Hepatocyte (in vitro differentiated cells): ENCODE data around the gene HES1. TPM values are rescaled to one million over a fixed set of nuclear protein-coding genes. Genes with fewer than 3 reads are reported as not detected.

ENCODE experiments used
- DNase-seq: peaks from one replicate; pipeline ENCODE4 v3.0.0-alpha.2; 2016; ENCODE audit warnings: low spot score
- H2AFZ ChIP-seq: fragments of 200-600 bp; sonication (generic); 2 replicates; pipeline ENCODE4 v1.6.0; 2016; ENCODE audit warnings: antibody characterized with exemption, mild to moderate bottlenecking
- H3K27ac ChIP-seq: fragments of 200-600 bp; sonication (generic); 2 replicates; pipeline ENCODE4 v1.5.1; 2016; ENCODE audit warnings: mild to moderate bottlenecking
- H3K27me3 ChIP-seq: fragments of 200-600 bp; sonication (generic); 2 replicates; pipeline ENCODE4 v1.6.1; 2016
- H3K36me3 ChIP-seq: fragments of 200-600 bp; sonication (generic); replicated peaks from 2 replicates; pipeline ENCODE4 v1.5.1; 2016; ENCODE audit warnings: low read depth; ENCODE audit not compliant: insufficient read depth
- H3K4me1 ChIP-seq: fragments of 200-600 bp; sonication (generic); 2 replicates; pipeline ENCODE4 v1.5.1; 2016; ENCODE audit warnings: mild to moderate bottlenecking, moderate library complexity; ENCODE audit not compliant: insufficient read depth
- H3K4me2 ChIP-seq: fragments of 200-600 bp; sonication (generic); 2 replicates; pipeline ENCODE4 v1.6.0; 2016
- H3K4me3 ChIP-seq: fragments of 200-600 bp; sonication (generic); 2 replicates; pipeline ENCODE4 v1.5.1; 2016; ENCODE audit warnings: mild to moderate bottlenecking
- H3K79me2 ChIP-seq: fragments of 200-600 bp; sonication (generic); 2 replicates; pipeline ENCODE4 v1.6.0; 2017; ENCODE audit warnings: mild to moderate bottlenecking
- H3K9me2 ChIP-seq: fragments of 200-600 bp; sonication (generic); replicated peaks from 2 replicates; pipeline ENCODE4 v1.6.0; 2017; ENCODE audit warnings: mild to moderate bottlenecking; ENCODE audit not compliant: insufficient read depth
- H3K9me3 ChIP-seq: fragments of 200-600 bp; sonication (generic); 2 replicates; pipeline ENCODE4 v1.5.1; 2016; ENCODE audit warnings: low read depth, mild to moderate bottlenecking
- H4K20me1 ChIP-seq: fragments of 200-600 bp; sonication (generic); 2 replicates; pipeline ENCODE4 v1.6.0; 2016; ENCODE audit warnings: mild to moderate bottlenecking; ENCODE audit not compliant: insufficient read depth, poor library complexity, severe bottlenecking
- CTCF ChIP-seq: fragments of 200-600 bp; sonication (generic); IDR thresholded peaks from 2 replicates; pipeline ENCODE4 v1.5.1; 2016; ENCODE audit warnings: antibody characterized with exemption, mild to moderate bottlenecking; ENCODE audit not compliant: poor library complexity
- EZH2 ChIP-seq: fragments of 200-600 bp; sonication (generic); IDR thresholded peaks from 2 replicates; pipeline ENCODE4 v1.6.1; 2016; ENCODE audit warnings: antibody characterized with exemption, mild to moderate bottlenecking, borderline replicate concordance
- EZH2phosphoT487 ChIP-seq: fragments of 200-600 bp; sonication (generic); IDR thresholded peaks from one replicate; pipeline ENCODE4 v1.6.1; 2018; ENCODE audit warnings: antibody characterized with exemption, mild to moderate bottlenecking, low read depth, moderate library complexity; ENCODE audit not compliant: unreplicated experiment, severe bottlenecking
- WGBS: methylation state at CpG from one replicate; pipeline ENCODE4 v1.1.6; 2016; ENCODE audit warnings: low lambda C conversion rate; ENCODE audit errors: missing lambda C conversion rate; 5-methylcytosine and 5-hydroxymethylcytosine counted together
- polyA plus RNA-seq: library from polyadenylated mRNA; unstranded; fragments of >200 nt; fragmentation: Nextera tagmentation; extraction: Ambion mirVana; gene quantifications from 2 replicates; pipeline ENCODE4 v1.2.1, GENCODE V29; 2016
- total RNA-seq: library from RNA; depleted of rRNA; stranded (reverse); fragments of >200 nt; gene quantifications from 2 replicates; pipeline ENCODE4 v1.2.3, GENCODE V29; 2014

Gene HES1
- total and polyA plus RNA-seq, 2 experiments from 2014 or later = 131 to 136 TPM

- no peaks in the 10 kb centered on the region for H3K36me3 ChIP-seq
- 60% methylated on average over 8 of the region's 8 CpGs for WGBS
- H3K9me3 ChIP-seq = no peaks in the 10 kb centered on the region
- no peak overlapping the region for H3K4me2 ChIP-seq
- no peaks in the 10 kb centered on the region for H3K79me2 ChIP-seq
- peak overlapping the region; percentile 81 for H3K27ac ChIP-seq
- TF ChIP-seq EZH2phosphoT487 = peak; percentile 88
- TF ChIP-seq EZH2 = no peak
- H3K27me3 ChIP-seq = no peaks in the 10 kb centered on the region
- peak; percentile 46 for DNase-seq
- H3K9me2 ChIP-seq = no peaks in the 10 kb centered on the region
- no peak overlapping the region for H3K4me3 ChIP-seq
- no peak overlapping the region for H2AFZ ChIP-seq
- peaks cover 15% of the 10 kb centered on the region for H3K4me1 ChIP-seq
- no peaks in the 10 kb centered on the region for H4K20me1 ChIP-seq
These were observed 13.9 kb upstream of the HES1 start for GRCh38 chr3:194121891-194122631.

DNA sequence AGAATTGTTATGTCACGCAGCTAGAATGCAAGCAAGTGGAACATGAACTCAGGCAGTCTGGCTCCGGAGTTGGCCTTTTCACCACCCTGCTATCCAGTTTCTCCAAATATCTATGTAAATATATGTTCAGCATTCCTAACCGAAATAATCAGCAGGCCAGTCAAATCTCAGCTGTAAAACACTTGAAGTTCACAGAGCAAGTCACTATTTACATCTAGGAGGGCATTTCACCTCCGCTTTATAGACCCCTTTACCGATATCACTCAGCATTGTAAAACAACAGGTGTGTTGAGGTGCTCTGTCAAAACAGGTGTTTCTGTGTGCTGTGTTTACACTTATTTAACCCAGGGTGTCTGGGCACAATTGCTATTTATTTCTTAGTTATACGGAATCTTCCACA lies 12.2 kb upstream of the HES1 start:
- Histone ChIP-seq H3K27me3 (no peaks in the 10 kb centered on the region), H3K4me1 (peaks cover 15% of the 10 kb centered on the region), H4K20me1 (no peaks in the 10 kb centered on the region), H3K4me2 (peak overlapping the region; percentile 27), H2AFZ (no peak overlapping the region), H3K36me3 (no peaks in the 10 kb centered on the region), H3K4me3 (no peak overlapping the region), H3K9me3 (no peaks in the 10 kb centered on the region), H3K27ac (peak overlapping the region; percentile 64), H3K79me2 (no peaks in the 10 kb centered on the region), H3K9me2 (no peaks in the 10 kb centered on the region)
- no peak for DNase-seq
- 53% methylated on average over 6 of the region's 6 CpGs for WGBS
- TF ChIP-seq CTCF (no peak), EZH2 (no peak), EZH2phosphoT487 (no peak)

DNA sequence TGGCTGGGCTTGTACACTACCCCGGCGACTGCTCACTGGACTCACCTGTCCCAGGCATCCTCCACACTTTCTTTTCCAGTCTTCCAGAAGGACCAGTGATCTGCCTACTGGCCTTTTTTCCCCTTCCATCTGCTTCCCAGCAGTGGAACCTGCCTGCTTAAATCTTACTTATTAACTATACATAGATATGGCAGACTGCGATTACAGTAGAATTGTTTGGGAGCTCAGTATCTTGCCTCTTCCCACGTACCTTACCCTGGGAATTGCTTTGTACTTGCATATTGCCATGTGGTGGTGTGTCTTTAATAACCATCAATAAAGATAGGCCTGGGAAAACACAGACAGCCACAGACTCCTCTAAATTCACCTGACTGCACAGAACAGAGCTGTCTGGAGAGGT lies 11.8 kb upstream of the HES1 start:
- Histone ChIP-seq H2AFZ (no peak overlapping the region), H3K27ac (peak overlapping the region; percentile 64), H3K9me3 (no peaks in the 10 kb centered on the region), H3K79me2 (no peaks in the 10 kb centered on the region), H3K4me3 (no peak overlapping the region), H3K36me3 (no peaks in the 10 kb centered on the region), H3K27me3 (no peaks in the 10 kb centered on the region), H3K4me1 (peaks cover 15% of the 10 kb centered on the region), H3K9me2 (no peaks in the 10 kb centered on the region), H4K20me1 (no peaks in the 10 kb centered on the region), H3K4me2 (peak overlapping the region; percentile 27)
- no peak for TF ChIP-seq EZH2
- TF ChIP-seq EZH2phosphoT487 = no peak
- no peak for TF ChIP-seq CTCF
- peak; percentile 59 for DNase-seq
- 54% methylated on average over 4 of the region's 4 CpGs for WGBS

- DNase-seq = no peak
- peak overlapping the region; percentile 64 for H3K27ac ChIP-seq
- no peaks in the 10 kb centered on the region for H3K9me3 ChIP-seq
- no peaks in the 10 kb centered on the region for H3K36me3 ChIP-seq
- no peaks in the 10 kb centered on the region for H3K9me2 ChIP-seq
- H3K27me3 ChIP-seq = no peaks in the 10 kb centered on the region
- H3K79me2 ChIP-seq = no peaks in the 10 kb centered on the region
- H3K4me3 ChIP-seq = no peak overlapping the region
- no peaks in the 10 kb centered on the region for H4K20me1 ChIP-seq
- peaks cover 26% of the 10 kb centered on the region for H3K4me1 ChIP-seq
- H3K4me2 ChIP-seq = no peak overlapping the region
- TF ChIP-seq CTCF = no peak
- no peak for TF ChIP-seq EZH2phosphoT487
- TF ChIP-seq EZH2 = no peak
- H2AFZ ChIP-seq = no peak overlapping the region
- WGBS = 85% methylated on average over 6 of the region's 6 CpGs
These were observed 10.5 kb upstream of the HES1 start for GRCh38 chr3:194125442-194125841.
